SH-SY5Y (cell line): Measurements from ENCODE around the gene TSSK3.

ENCODE experiments used
- GATA2 ChIP-seq: IDR thresholded peaks from 2 replicates; pipeline ENCODE4 v1.6.1; 2011; ENCODE audit warnings: mild to moderate bottlenecking, low read depth, low read length
- GATA3 ChIP-seq: IDR thresholded peaks from 2 replicates; pipeline ENCODE4 v1.6.1; 2011; ENCODE audit warnings: low read depth, mild to moderate bottlenecking, low read length, moderate library complexity

DNA sequence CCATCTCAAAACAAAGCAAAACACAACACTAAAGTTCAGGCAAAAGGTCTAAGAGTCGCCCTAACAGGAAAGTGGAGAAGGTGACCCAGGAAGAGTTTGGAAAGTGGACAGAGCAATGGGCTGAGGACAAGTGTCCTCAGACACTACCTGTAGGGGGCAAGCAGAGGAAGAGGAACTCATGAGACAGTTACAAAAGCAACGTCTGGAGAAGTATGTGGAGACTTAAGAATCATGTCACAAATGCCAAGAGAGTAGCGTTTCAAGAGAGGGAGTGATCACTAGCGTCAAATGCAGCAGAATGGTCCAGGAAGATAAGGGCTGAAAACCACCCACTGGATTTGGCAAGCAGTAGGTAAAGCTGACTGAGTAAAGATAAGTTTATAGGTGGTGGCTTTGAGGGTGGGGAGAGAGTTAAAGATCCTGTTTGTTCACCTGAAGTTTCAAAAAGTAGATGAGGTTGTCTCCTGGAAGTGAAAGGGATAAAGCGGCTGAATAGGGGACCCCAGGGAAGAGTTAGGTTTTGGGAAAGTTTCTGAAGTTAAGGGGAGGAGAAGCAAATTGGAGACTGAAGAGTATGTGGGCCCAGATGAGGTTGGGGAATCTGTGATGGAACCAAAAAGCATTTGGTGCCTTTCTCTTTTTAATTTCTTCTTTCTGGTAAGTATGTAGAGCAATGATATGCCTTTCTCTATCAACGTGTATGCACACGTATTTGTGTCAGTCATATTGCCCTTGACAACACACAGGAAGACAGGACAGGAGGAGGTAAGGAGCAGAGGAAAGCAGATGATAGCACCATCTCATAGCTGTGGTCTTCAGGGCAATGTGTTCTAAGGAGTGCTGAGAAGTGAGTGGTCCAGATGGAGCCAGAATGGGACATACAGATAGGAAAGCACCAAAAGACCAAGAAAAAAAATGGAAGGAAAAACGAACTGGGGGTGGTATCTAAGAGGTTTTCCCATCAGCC, 28.8 kb downstream of the TSSK3 start:
- no peak for TF ChIP-seq GATA2
- TF ChIP-seq GATA3: no peak
